Adipose tissue (tissue), 3 donors: ENCODE data around the gene MSANTD1. TPM values are rescaled to one million over a fixed set of nuclear protein-coding genes. Genes with fewer than 3 reads are reported as not detected.

Experiments used
- H3K27ac ChIP-seq: one replicate; pipeline ENCODE4 v1.5.1; 2013; ENCODE audit warnings: low read depth, low read length
- WGBS, 3 donors: extraction: QIAGEN DNeasy Blood & Tissue Kit; methylation state at CpG; one replicate each; pipeline ENCODE4 v1.1.7; 2013; 5-methylcytosine and 5-hydroxymethylcytosine counted together
- polyA plus RNA-seq, 3 donors: library from polyadenylated mRNA; stranded (reverse); fragments of 200-250 nt; gene quantifications; one replicate each; pipeline ENCODE4 v1.2.3, GENCODE V29; 2013
- donor health status: healthy with polysubstance abuse.
- donor health status: Bipolar disorder and iron deficiency.
- donor health status: healthy.

MSANTD1 gene
- polyA plus RNA-seq, result under 1 TPM in 2 of 3 donors, not detected in 1; 0.22 to 0.36 TPM

- WGBS, 3 donors, result 82 to 91% (median 85%) methylated on average over 72 of the region's 72 CpGs
- H3K27ac ChIP-seq, result no peak within 1 kb of the TSS
Measured at GRCh38 chr4:3248811-3249661, at the start of gene MSANTD1. TSS of gene MSANTD1 (plus strand) at chr4:3249159. CDS start at chr4:3249223, 64 bp downstream.

GRCh38 chr4:3199653-3200422, 49.1 kb upstream of the MSANTD1 start:
- no peak overlapping the region for H3K27ac ChIP-seq
- 90 to 93% (median 90%) methylated on average over 17 of the region's 17 CpGs for WGBS, 3 donors

- 89 to 92% (median 90%) methylated on average over 8 of the region's 8 CpGs for WGBS, 3 donors
- no peak overlapping the region for H3K27ac ChIP-seq
Measured at GRCh38 chr4:3200423-3201090, 48.4 kb upstream of the MSANTD1 start.

GRCh38 chr4:3201718-3202702, 46.9 kb upstream of the MSANTD1 start:
- H3K27ac ChIP-seq, result no peak overlapping the region
- WGBS, 3 donors, result 49 to 84% (median 67%) methylated on average over 11 of the region's 11 CpGs

- WGBS, 3 donors, result 49 to 58% (median 54%) methylated on average over 22 of the region's 22 CpGs
Measured at GRCh38 chr4:3202836-3203820, 45.8 kb upstream of the MSANTD1 start.

GRCh38 chr4:3203971-3204431, 45.0 kb upstream of the MSANTD1 start:
- 28 to 55% (median 50%) methylated on average over 8 of the region's 8 CpGs for WGBS, 3 donors

More at GRCh38 chr4:3202836-3203820, 45.8 kb upstream of the MSANTD1 start:
- H3K27ac ChIP-seq, result no peak overlapping the region

GRCh38 chr4:3205995-3206394, 43.0 kb upstream of the MSANTD1 start:
- no peak overlapping the region for H3K27ac ChIP-seq
- 87 to 97% (median 95%) methylated on average over 11 of the region's 11 CpGs for WGBS, 3 donors

More at GRCh38 chr4:3203971-3204431, 45.0 kb upstream of the MSANTD1 start:
- no peak overlapping the region for H3K27ac ChIP-seq

- H3K27ac ChIP-seq, result no peak overlapping the region
- WGBS, 3 donors, result 89 to 97% (median 96%) methylated on average over 18 of the region's 18 CpGs
Measured at GRCh38 chr4:3206439-3207100, 42.4 kb upstream of the MSANTD1 start.

- WGBS, 3 donors, result 69 to 73% (median 69%) methylated on average over 5 of the region's 5 CpGs
- no peak overlapping the region for H3K27ac ChIP-seq
Measured at GRCh38 chr4:3207531-3208037, 41.4 kb upstream of the MSANTD1 start.

- H3K27ac ChIP-seq, result no peak overlapping the region
- 91 to 97% (median 97%) methylated on average over 14 of the region's 14 CpGs for WGBS, 3 donors
Measured at GRCh38 chr4:3208826-3209225, 40.1 kb upstream of the MSANTD1 start.

GRCh38 chr4:3209551-3210325, 39.2 kb upstream of the MSANTD1 start:
- WGBS, 3 donors, result 95 to 96% (median 95%) methylated on average over 17 of the region's 17 CpGs
- H3K27ac ChIP-seq, result no peak overlapping the region

- H3K27ac ChIP-seq, result no peak overlapping the region
- WGBS, 3 donors, result 58 to 97% (median 97%) methylated on average over 6 of the region's 6 CpGs
Measured at GRCh38 chr4:3210467-3210866, 38.5 kb upstream of the MSANTD1 start.

- WGBS, 3 donors, result 94 to 97% (median 96%) methylated on average over 8 of the region's 8 CpGs
- H3K27ac ChIP-seq, result no peak overlapping the region
Measured at GRCh38 chr4:3211866-3212265, 37.1 kb upstream of the MSANTD1 start.

- 86 to 96% (median 88%) methylated on average over 12 of the region's 12 CpGs for WGBS, 3 donors
- no peak overlapping the region for H3K27ac ChIP-seq
Measured at GRCh38 chr4:3212391-3213105, 36.4 kb upstream of the MSANTD1 start.

- 72 to 98% (median 94%) methylated on average over 4 of the region's 4 CpGs for WGBS, 3 donors
- H3K27ac ChIP-seq, result no peak overlapping the region
Measured at GRCh38 chr4:3213106-3213425, 35.9 kb upstream of the MSANTD1 start.
